Liver (tissue), 3 donors: ENCODE measurements around the gene NR3C1.

Experiments
- ATF3 ChIP-seq: IDR thresholded peaks from 2 replicates; pipeline ENCODE4 v1.6.1; 2016; ENCODE audit warnings: antibody characterized with exemption
- CTCF ChIP-seq: fragments of 150-350 bp; IDR thresholded peaks from 2 replicates; pipeline ENCODE4 v1.5.1; 2017; ENCODE audit warnings: improper control_type of control experiment, low read depth, low read length; ENCODE audit not compliant: missing input control
- FOXA1 ChIP-seq: IDR thresholded peaks from 2 replicates; pipeline ENCODE4 v1.6.1; 2016; ENCODE audit warnings: antibody characterized with exemption
- GABPA ChIP-seq, 2 donors: IDR thresholded peaks in 1 of 2; conservative IDR thresholded peaks in 1 of 2; 2 replicates each; pipeline ENCODE4 v1.6.1; 2016; ENCODE audit warnings: antibody characterized with exemption in 2 of 2, mild to moderate bottlenecking in 1 of 2, moderate library complexity in 1 of 2
- HNF4G ChIP-seq: IDR thresholded peaks from 2 replicates; pipeline ENCODE4 v1.6.1; 2016; ENCODE audit warnings: antibody characterized with exemption
- RAD21 ChIP-seq, 2 donors: IDR thresholded peaks; 2 replicates each; pipeline ENCODE4 v1.6.1; 2016; ENCODE audit warnings: antibody characterized with exemption in 2 of 2, mild to moderate bottlenecking in 2 of 2
- REST ChIP-seq: IDR thresholded peaks from 2 replicates; pipeline ENCODE4 v1.6.1; 2016; ENCODE audit warnings: antibody characterized with exemption, mild to moderate bottlenecking
- RXRA ChIP-seq, 2 donors: IDR thresholded peaks; 2 replicates each; pipeline ENCODE4 v1.6.1; 2017 to 2018; ENCODE audit warnings: antibody characterized with exemption in 2 of 2, mild to moderate bottlenecking in 1 of 2
- TAF1 ChIP-seq: conservative IDR thresholded peaks from 2 replicates; pipeline ENCODE4 v1.6.1; 2016; ENCODE audit warnings: antibody characterized with exemption, mild to moderate bottlenecking
- YY1 ChIP-seq: IDR thresholded peaks from 2 replicates; pipeline ENCODE4 v1.6.1; 2016; ENCODE audit warnings: antibody characterized with exemption, mild to moderate bottlenecking
- ZBTB33 ChIP-seq: IDR thresholded peaks from 2 replicates; pipeline ENCODE4 v1.6.1; 2016; ENCODE audit warnings: antibody characterized with exemption
- donor health status: healthy.
- donor health status: healthy.

- TF ChIP-seq CTCF (no peak), RAD21 (IDR thresholded peaks at IDR 0.05) (no peak), ZBTB33 (no peak), RXRA (IDR thresholded peaks at IDR 0.05) (no peak), YY1 (peak; percentile 27), FOXA1 (no peak), HNF4G (no peak), GABPA (IDR thresholded peaks at IDR 0.05 in 1 of 2, conservative IDR thresholded peaks at IDR 0.05 in 1 of 2) (no peak), REST (no peak), TAF1 (no peak), ATF3 (no peak)
These were observed 1.4 kb downstream of the NR3C1 start for GRCh38 chr5:143402017-143402552.
